Breast epithelium (tissue), 4 donors: Measurements from ENCODE around the gene TRIM67. TPM values are rescaled to one million over a fixed set of nuclear protein-coding genes. Genes with fewer than 3 reads are reported as not detected.
"Not testable (repeated sequence)": the region's sequence is repeated elsewhere in the genome, so short reads cannot be mapped to it uniquely, and the experiment has no call there.

Experiments
- DNase-seq, 2 donors: peaks; one replicate each; pipeline ENCODE4 v3.0.0-alpha.2; 2019; ENCODE audit warnings: low spot score in 2 of 2
- H3K27ac ChIP-seq, 2 donors: fragments of 200-600 bp; sonication (generic) in 1 of 2; one replicate each; pipeline ENCODE4 v1.5.1; 2016 to 2019; ENCODE audit warnings: mild to moderate bottlenecking in 1 of 2
- H3K27me3 ChIP-seq, 2 donors: fragments of 200-600 bp; sonication (generic) in 1 of 2; one replicate each; pipeline versions ENCODE4 v1.5.1 to v1.6.0; 2017 to 2019; ENCODE audit warnings: control low read depth in 1 of 2, mild to moderate bottlenecking in 1 of 2
- H3K36me3 ChIP-seq: fragments of 200-600 bp; one replicate; pipeline ENCODE4 v1.5.1; 2019
- H3K4me1 ChIP-seq, 2 donors: fragments of 200-600 bp; sonication (generic); one replicate each; pipeline ENCODE4 v1.5.1; 2016 to 2019; ENCODE audit warnings: control low read depth in 1 of 2
- H3K4me3 ChIP-seq, 3 donors: fragments of 200-600 bp; sonication (generic); 1 replicate in 2 of 3; 2 replicates in 1 of 3; pipeline ENCODE4 v1.5.1; 2016 to 2019; ENCODE audit warnings: mild to moderate bottlenecking in 3 of 3, moderate library complexity in 2 of 3
- H3K9me3 ChIP-seq, 2 donors: fragments of 200-600 bp; sonication (generic) in 1 of 2; one replicate each; pipeline ENCODE4 v1.5.1; 2016 to 2019; ENCODE audit warnings: control low read depth in 1 of 2
- CTCF ChIP-seq, 3 donors: fragments of 450-650 bp; IDR thresholded peaks; one replicate each; pipeline ENCODE4 v1.5.1; 2016 to 2017; ENCODE audit warnings: antibody characterized with exemption in 3 of 3, mild to moderate bottlenecking in 3 of 3, moderate library complexity in 3 of 3
- POLR2A ChIP-seq: fragments of 450-650 bp; IDR thresholded peaks from one replicate; pipeline ENCODE4 v1.6.1; 2016; ENCODE audit warnings: antibody characterized with exemption, mild to moderate bottlenecking, moderate library complexity
- POLR2AphosphoS5 ChIP-seq, 3 donors: sonication (generic); formaldehyde crosslinking; IDR thresholded peaks; one replicate each; pipeline ENCODE4 v1.6.1; 2017; ENCODE audit warnings: antibody characterized with exemption in 3 of 3
- intact Hi-C: fragments of 100-400 bp; cut with DNase I; formaldehyde crosslinking; loops from one replicate; pipeline ENCODE4 v1.15.1; 2023; ENCODE audit warnings: low total_unique reads
- total RNA-seq, 3 donors: library from RNA; depleted of rRNA; stranded (reverse); fragments of >200 nt; gene quantifications; one replicate each; pipeline ENCODE4 v1.1.0, GENCODE V29; 2016

Gene TRIM67
- total RNA-seq, 3 donors from 2014 or later: not detected

DNA sequence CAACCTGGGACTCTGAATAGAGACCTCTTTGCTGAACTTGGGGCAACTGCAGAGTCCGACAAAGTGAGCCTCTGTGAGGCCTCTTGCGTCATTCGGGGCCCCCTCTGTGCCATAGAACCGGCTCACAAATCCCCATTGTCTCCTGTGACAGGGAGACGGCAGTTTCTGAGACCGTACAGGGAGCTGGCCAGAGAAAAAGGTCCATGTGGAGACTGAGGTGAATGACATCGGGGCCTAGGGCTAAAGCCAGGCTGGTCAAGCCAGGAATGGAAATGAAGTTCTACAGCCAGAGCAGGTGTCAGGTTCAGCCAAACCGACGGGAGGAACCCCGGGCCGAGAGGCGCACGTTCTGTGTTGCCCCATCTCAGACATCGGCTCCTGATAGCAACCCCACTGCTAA, 37.1 kb upstream of the TRIM67 start:
- Histone ChIP-seq H3K27me3 (no peaks in the 10 kb centered on the region), H3K9me3 (peaks cover 0 to under 1% of the 10 kb centered on the region in 2 donors), H3K27ac (no peak overlapping the region), H3K4me1 (no peaks in the 10 kb centered on the region), H3K36me3 (no peaks in the 10 kb centered on the region), H3K4me3 (no peak overlapping the region)
- DNase-seq: no peak
- intact Hi-C loops: no loop called here
- TF ChIP-seq CTCF (IDR thresholded peaks at IDR 0.05) (no peak), POLR2AphosphoS5 (IDR thresholded peaks at IDR 0.05) (no peak), POLR2A (no peak)

GRCh38 chr1:231125972-231126580, 35.8 kb upstream of the TRIM67 start:
- no peaks in the 10 kb centered on the region for H3K9me3 ChIP-seq
- H3K27ac ChIP-seq: no peak overlapping the region
- DNase-seq: no peak
- no peaks in the 10 kb centered on the region for H3K36me3 ChIP-seq
- H3K4me3 ChIP-seq: no peak overlapping the region
- no peaks in the 10 kb centered on the region for H3K4me1 ChIP-seq
- intact Hi-C loops: no loop called here
- TF ChIP-seq POLR2AphosphoS5 (IDR thresholded peaks at IDR 0.05): no peak
- H3K27me3 ChIP-seq: no peaks in the 10 kb centered on the region

- DNase-seq, intact Hi-C loops, H3K9me3 ChIP-seq, H3K27me3 ChIP-seq, H3K27ac ChIP-seq, H3K36me3 ChIP-seq, H3K4me1 ChIP-seq, H3K4me3 ChIP-seq: not testable (repeated sequence)
These were observed 34.8 kb upstream of the TRIM67 start for GRCh38 chr1:231127106-231127505.

DNA sequence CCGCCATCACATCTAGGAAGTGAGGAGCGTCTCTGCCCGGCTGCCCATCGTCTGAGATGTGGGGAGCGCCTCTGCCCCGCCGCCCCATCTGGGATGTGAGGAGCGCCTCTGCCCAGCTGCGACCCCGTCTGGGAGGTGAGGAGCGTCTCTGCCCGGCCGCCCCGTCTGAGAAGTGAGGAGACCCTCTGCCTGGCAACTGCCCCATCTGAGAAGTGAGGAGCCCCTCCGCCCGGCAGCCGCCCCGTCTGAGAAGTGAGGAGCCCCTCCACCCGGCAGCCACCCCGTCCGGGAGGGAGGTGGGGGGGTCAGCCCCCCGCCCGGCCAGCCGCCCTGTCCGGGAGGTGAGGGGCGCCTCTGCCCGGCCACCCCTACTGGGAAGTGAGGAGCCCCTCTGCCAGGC, 33.4 kb upstream of the TRIM67 start:
- DNase-seq, intact Hi-C loops, H3K27me3 ChIP-seq, H3K4me1 ChIP-seq, H3K9me3 ChIP-seq, H3K36me3 ChIP-seq, H3K4me3 ChIP-seq, H3K27ac ChIP-seq: not testable (repeated sequence)

DNA sequence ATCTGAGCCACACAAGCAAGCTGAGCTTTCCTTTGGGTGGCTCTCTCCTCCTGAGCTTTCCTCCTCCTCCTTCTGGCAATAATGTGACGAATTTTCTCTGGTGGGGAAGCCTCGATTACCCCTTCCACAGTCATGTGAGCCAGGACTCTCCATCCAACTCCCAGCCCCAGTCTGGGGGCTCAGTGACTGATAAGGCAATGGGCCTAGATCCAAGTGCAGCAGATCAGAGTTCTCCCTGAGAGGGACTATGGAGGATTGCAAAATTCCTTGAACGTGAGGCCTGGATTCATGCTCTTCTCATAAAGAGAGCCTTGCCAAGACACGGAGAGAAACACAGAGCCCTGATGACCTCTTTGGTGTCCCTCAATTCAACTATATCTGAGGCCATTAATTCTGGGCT, 31.3 kb upstream of the TRIM67 start:
- H3K4me3 ChIP-seq: no peak overlapping the region
- H3K27ac ChIP-seq: no peak overlapping the region
- no peak for TF ChIP-seq POLR2AphosphoS5 (IDR thresholded peaks at IDR 0.05)
- no peak for TF ChIP-seq POLR2A
- TF ChIP-seq CTCF (IDR thresholded peaks at IDR 0.05): no peak

DNA sequence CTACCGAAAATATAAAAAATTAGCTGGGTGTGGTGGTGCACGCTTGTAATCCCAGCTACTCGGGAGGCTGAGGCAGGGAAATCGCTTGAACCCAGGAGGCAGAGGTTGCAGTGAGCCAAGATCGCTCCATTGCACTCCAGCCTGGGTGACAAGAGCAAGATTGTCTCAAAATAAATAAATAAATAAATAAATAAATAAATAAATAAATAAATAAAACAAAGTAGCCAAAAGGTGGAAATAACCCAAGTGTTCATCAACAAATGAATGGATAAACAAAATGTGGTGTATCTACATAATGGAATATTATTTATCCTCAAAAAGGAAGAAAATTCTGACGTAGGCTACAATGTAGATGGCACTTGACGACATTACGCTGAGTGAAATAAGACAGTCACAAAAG, 29.3 kb upstream of the TRIM67 start:
- H3K4me1 ChIP-seq, H3K27me3 ChIP-seq, H3K9me3 ChIP-seq, H3K27ac ChIP-seq, DNase-seq, intact Hi-C loops, H3K36me3 ChIP-seq, H3K4me3 ChIP-seq: not testable (repeated sequence)

More for the DNA sequence above, 31.3 kb upstream of the TRIM67 start:
- Histone ChIP-seq H3K4me1 (no peaks in the 10 kb centered on the region), H3K9me3 (no peaks in the 10 kb centered on the region), H3K36me3 (no peaks in the 10 kb centered on the region), H3K27me3 (no peaks in the 10 kb centered on the region)
- DNase-seq: no peak
- intact Hi-C loops: no loop called here

- H3K4me1 ChIP-seq: no peaks in the 10 kb centered on the region
- intact Hi-C loops: no loop called here
- DNase-seq: no peak
These were observed 27.2 kb upstream of the TRIM67 start for GRCh38 chr1:231134624-231135023.

More at GRCh38 chr1:231134624-231135023, 27.2 kb upstream of the TRIM67 start:
- no peak overlapping the region for H3K27ac ChIP-seq
- no peaks in the 10 kb centered on the region for H3K9me3 ChIP-seq
- H3K36me3 ChIP-seq: no peaks in the 10 kb centered on the region
- no peaks in the 10 kb centered on the region for H3K27me3 ChIP-seq
- H3K4me3 ChIP-seq: no peak overlapping the region
- TF ChIP-seq CTCF (IDR thresholded peaks at IDR 0.05) (no peak), POLR2A (no peak), POLR2AphosphoS5 (IDR thresholded peaks at IDR 0.05) (no peak)
